Measurements from ENCODE around the gene CCDC192. TPM values are rescaled to one million over a fixed set of nuclear protein-coding genes. Genes with fewer than 3 reads are reported as not detected.
A peak's percentile ranks its signal among the peaks of the same experiment; 100 is the strongest.

CCDC192 gene
- total and polyA plus RNA-seq, 2 of the 4 experiments (the other 2 are of a cell fraction): not detected

GRCh38 chr5:127940854-127941253 is 237.7 kb downstream of the CCDC192 start:
- peaks cover 3% of the 10 kb centered on the region; the same call in 1 of the 2 replicates for H3K4me1 ChIP-seq (ENCODE audit: control insufficient read depth, insufficient read depth, low read length)
- BruUV-seq (replicated peaks): no TSS peak
- H2AFZ ChIP-seq (replicated peaks; ENCODE audit: low read length, poor library complexity): no peak overlapping the region
- intact Hi-C loops (cut with micrococcal nuclease) (no loop called here), dilution Hi-C loops (cut with HindIII; ENCODE audit: low sequenced_read_pairs, unreplicated experiment) (no loop called here), in situ Hi-C loops (cut with MboI; ENCODE audit: low sequenced_read_pairs) (no loop called here)
- no peak overlapping the region for H2AK9ac ChIP-seq (replicated peaks; ENCODE audit: low read depth, low read length, poor library complexity)
- TF ChIP-seq RCOR1 (IDR thresholded peaks at IDR 0.05; ENCODE audit: insufficient replicate concordance, low read length): no peak
- TF ChIP-seq CEBPB (IDR thresholded peaks at IDR 0.05; ENCODE audit: low read depth, low read length): peak; percentile 63; the same call in 1 of the 2 replicates
- H3K36me3 ChIP-seq (ENCODE audit: control insufficient read depth, insufficient read depth, low read length): no peaks in the 10 kb centered on the region
- H4K5ac ChIP-seq (ENCODE audit: low read depth, low read length): peak overlapping the region; percentile 54; the same call in 1 of the 2 replicates
- H3K9me1 ChIP-seq (ENCODE audit: insufficient read depth, low read length): no peaks in the 10 kb centered on the region
- H3K4me2 ChIP-seq (ENCODE audit: low read depth, low read length): no peak overlapping the region
- H3K79me1 ChIP-seq (ENCODE audit: low read depth in 1 of 2, low read length in 2 of 2): no peaks in the 10 kb centered on the region
- ChIA-PET POLR2A (ENCODE audit: unreplicated experiment) (no interaction called here), CTCF (interaction anchor here (0.5 to 0.9 kb wide), 2 partner anchors 56 to 160 kb away, joined by 3 read pairs; no protein-coding TSS in a partner anchor)
- H3K23ac ChIP-seq (ENCODE audit: low read depth, low read length): no peak overlapping the region
- H3K14ac ChIP-seq (replicated peaks; ENCODE audit: low read depth, low read length): no peak overlapping the region
- H2BK5ac ChIP-seq (ENCODE audit: low read depth, low read length, poor library complexity, severe bottlenecking): no peak overlapping the region
- no peak overlapping the region for H2BK20ac ChIP-seq (ENCODE audit: low read depth, low read length)
- H3K56ac ChIP-seq (ENCODE audit: extremely low read depth, insufficient read depth, low read length): no peak overlapping the region
- no peak overlapping the region for H3K27ac ChIP-seq (ENCODE audit: insufficient read depth, low read length)
- H3K4ac ChIP-seq (ENCODE audit: low read depth, low read length): no peak overlapping the region
- peak overlapping the region; percentile 67; the same call in 1 of the 2 replicates for H3K18ac ChIP-seq (ENCODE audit: low read depth, low read length)
- no peaks in the 10 kb centered on the region for H3K9me3 ChIP-seq (ENCODE audit: control insufficient read depth, insufficient read depth, low read length)
- DNase-seq (no peak), ATAC-seq (ENCODE audit: low read depth) (no peak)
- no peak overlapping the region for H4K8ac ChIP-seq (ENCODE audit: low read depth in 2 of 2, low read length in 2 of 2)
- no peak overlapping the region for H4K91ac ChIP-seq (ENCODE audit: insufficient read depth, low read depth, low read length)
- H2BK120ac ChIP-seq (ENCODE audit: low read depth, low read length): no peak overlapping the region
- no CpG with 5 or more reads among the region's 1 CpG for WGBS, 2 experiments (ENCODE audit: extremely low coverage in 2 of 2, insufficient read length in 1 of 2)
- no peak overlapping the region for H2BK15ac ChIP-seq (ENCODE audit: low read depth, low read length)
- H3K27me3 ChIP-seq (ENCODE audit: control insufficient read depth, insufficient read depth, low read length): no peaks in the 10 kb centered on the region
- no peaks in the 10 kb centered on the region for H4K20me1 ChIP-seq (ENCODE audit: insufficient read depth, low read length)
- H2AK5ac ChIP-seq (ENCODE audit: low read depth, low read length): no peak overlapping the region
- no peak overlapping the region for H3K4me3 ChIP-seq (ENCODE audit: insufficient read depth, low read depth, low read length)
- H3K9ac ChIP-seq (ENCODE audit: low read depth, low read length): no peak overlapping the region

Measured in IMR-90 (cell line).